Stimulated activated CD4-positive, alpha-beta T cell treated with anti-CD3 and anti-CD28 coated beads, Interleukin-15, amount 100 ng/mL, for 24 hours (primary cell): Measurements from ENCODE around the gene GPR107.

Experiments
- DNase-seq: peaks from one replicate; pipeline ENCODE4 v3.0.0-alpha.2; 2020

Gene GPR107

DNA sequence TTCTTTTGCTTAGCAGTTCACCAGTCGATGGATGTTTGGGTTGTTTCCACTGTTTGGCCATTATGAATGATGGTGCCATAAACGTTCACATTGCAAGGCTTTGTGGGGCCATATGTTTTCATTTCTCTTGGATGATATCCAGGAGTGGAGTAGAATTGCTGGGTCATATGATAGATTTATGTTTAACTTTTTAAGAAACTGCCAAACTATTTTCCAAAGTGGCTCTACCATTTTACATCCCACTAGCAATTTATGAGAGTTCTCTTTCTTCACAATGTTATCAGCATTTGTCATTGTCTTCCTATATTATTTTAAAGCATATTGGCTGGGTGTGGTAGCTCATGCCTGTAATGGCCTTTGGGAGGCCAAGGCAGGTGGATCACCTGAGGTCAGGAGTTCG, 5.2 kb downstream of the GPR107 start:
- no peak for DNase-seq

DNA sequence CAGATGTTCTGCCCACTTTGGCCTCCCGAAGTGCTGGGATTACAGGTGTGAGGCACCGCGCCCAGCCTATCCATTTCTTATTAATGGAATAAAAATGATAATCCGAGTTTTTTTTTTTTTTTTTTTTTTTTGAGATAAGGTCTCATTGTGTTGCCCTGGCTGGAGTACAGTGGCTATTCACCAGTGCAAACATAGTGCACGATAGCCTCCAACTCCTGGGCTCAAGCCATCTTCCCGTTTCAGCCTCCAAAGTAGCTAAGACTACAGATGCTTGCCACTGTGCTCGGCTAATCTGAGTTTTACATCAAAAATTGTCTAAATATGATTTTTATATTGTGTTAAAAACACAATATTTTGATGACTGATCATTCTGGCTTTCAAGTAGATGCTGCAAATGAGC, 6.6 kb downstream of the GPR107 start:
- DNase-seq, result no peak

DNA sequence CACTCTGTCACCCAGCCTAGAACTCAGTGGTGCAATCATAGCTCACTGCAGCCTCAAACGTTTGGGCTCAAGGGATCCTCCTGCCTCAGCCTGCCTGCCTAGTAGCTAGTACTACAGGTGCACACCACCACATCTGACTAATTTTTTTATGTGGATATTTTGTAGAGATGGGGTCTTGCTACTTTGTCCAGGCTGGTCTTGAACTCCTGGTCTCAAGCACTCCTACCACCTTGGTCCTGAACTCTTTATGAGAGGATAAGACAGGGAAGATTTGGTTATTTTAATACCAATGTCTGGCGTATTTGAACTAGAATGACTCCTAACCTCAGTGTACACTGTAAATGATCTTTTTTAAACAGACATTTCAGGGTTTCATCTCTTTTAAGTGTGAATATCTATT, 9.0 kb downstream of the GPR107 start:
- DNase-seq, result no peak

DNA sequence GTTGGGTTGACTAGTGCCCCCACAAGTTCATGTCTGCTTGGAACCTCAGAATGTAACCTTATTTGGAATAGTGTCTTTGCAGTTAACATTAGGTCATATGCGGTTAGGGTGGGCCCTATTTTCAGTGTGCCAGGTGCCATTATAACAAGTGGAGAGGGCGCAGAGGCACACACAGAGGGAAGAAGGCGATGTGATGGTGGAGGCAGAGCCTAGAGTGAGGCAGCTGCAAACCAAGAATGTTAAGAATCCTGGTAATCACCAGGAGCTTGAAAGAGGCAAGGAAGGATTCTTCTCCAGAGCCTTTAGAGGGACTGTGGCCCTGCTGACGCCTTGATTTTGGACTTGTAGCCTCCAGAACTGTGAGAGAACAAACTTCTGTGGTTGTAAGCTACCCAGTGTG, 10.9 kb downstream of the GPR107 start:
- no peak for DNase-seq

DNA sequence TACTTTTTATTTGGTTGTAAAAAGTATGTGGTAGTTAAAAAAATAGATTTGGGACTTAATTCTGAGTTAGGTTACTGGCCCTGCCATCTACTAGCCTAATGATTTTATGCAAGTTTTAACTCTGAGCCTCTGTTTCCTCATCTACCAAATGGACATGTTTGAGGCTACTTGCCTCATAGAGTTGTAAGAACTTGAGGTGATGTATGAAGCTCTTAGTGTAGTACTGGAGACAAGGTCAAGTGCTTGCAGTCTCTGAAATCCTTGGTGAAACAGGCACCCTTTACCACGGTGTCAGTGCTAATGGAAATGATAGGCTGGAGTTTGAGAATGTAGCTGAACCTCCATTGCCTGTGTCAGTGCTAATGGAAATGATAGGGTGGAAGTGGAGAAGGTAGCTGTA, 15.3 kb downstream of the GPR107 start:
- no peak for DNase-seq

DNA sequence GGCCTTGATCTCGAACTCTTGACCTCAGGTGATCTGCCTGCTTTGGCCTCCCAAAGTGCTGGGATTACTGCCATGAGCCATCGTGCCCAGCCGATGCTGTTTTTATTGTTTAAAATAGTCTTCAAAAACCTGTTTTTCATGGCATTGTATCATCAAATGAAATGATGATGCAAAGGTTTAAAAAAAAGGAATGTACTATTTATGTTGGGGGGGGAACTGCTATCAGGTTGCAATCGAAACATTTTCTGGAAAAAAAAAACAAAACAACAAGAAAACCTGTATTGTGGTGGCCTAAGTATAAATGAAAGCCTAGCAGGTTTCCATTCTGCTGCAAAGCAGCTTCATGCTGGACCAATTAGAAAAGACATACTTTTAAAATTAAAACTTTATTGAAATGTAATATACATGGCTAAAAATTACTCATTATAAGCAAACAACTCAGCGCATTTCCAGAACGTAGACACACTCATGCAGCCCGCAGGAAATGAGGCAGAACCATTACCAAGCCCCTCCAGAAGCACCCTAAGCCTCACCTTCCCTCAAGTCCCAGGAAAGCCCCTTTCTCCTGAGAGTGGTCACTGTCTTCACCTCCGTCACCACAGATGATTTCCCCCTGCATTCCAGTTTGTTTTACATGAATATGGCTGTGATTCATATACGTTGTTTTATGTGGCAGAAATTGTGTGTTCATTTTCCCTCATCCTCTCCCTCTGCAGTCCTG, 19.0 kb downstream of the GPR107 start:
- peak; percentile 5 for DNase-seq

DNA sequence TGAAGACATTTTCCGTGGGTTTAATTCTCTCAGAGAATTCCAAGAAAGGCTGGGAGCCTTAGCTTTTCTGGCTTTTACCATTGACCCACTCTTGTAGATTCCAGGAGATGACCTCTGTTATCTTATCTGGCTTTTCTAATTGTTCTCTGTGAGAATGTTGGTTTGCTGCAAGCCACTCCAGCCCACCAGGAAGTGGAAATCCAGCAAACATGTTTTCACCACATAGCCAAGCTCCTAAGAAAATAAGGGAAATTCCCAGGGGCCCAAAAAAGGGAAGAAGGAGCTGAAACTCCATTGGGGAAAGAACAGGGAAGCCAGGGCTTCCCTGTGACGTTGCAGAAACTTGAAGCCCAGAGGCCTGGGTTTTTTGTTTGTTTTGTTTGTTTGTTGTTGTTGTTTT, 19.7 kb downstream of the GPR107 start:
- DNase-seq, result no peak

DNA sequence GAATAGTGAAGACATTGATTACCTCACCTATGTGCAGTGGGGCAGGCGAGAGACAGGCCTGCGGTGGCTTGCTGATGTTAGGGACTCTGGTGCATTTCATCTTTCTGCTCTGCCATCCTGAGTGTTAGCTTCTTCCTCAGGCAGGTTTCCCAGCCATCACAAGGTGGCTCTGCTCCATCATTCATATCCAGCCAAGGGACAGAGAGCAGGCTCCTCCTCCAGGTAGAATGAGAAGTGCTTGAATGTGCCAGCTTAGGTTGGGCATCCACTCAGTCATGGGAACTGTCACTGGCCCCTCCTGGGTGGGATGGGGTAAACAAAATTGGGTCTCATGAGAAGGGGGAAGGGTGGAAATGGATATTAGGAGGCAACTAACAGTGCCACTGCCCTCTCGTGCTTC, 24.8 kb downstream of the GPR107 start:
- no peak for DNase-seq

DNA sequence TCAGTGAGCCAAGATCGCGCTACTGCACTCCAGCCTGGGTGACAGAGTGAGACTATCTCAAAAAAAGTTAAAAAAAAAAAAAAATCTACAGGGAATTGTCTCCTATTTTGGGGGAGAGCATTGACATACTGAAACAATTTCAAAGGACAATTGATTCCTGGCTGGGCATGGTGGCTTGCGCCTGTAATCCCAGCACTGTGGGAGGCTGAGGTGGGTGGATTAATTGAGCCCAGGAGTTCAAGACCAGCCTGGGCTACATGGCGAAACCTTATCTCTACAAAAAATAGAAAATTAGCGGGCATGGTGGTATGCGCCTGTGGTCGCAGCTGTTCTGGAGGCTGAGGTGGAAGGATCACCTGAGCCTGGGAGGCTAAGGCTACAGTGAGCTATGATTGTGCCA, 30.6 kb downstream of the GPR107 start:
- DNase-seq, result no peak

DNA sequence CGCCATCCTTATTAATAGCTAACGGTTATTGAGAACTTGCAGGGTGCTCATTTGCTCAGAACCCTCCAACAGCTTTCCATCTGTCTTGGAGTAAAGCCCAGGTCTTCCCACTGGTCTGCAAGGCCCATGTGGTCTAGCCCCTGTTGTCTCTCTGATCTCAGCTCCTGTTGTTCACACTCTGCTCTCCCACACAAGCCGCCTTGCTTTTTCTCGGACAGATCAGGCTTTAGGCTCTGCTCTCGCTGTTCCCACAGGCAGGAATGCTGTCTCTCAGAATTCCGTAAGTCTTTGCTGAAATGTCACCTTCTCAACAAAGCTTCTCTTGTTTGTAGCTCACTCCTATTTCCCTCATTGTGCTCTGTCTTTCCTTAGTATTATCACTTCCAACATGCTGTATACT, 34.3 kb downstream of the GPR107 start:
- no peak for DNase-seq

DNA sequence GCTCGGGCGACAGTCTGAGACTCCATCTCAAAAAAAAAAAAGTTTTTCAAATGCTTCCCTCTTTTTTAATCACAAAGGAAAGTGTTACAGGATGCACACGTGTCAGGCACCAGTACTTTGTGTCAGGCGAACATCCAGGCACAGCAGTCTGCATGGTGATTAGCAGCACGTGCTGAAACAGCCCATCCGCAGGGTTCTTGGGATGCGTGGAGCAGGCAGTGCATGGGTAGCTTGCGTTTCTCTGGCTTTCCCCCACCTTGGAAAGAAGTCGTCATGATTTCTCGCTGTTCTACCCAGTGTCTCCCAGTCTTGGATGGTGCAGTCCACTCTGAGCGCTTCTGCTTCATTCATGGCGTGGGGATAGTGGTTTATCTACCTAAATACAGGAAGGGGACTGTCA, 35.4 kb downstream of the GPR107 start:
- DNase-seq, result no peak

DNA sequence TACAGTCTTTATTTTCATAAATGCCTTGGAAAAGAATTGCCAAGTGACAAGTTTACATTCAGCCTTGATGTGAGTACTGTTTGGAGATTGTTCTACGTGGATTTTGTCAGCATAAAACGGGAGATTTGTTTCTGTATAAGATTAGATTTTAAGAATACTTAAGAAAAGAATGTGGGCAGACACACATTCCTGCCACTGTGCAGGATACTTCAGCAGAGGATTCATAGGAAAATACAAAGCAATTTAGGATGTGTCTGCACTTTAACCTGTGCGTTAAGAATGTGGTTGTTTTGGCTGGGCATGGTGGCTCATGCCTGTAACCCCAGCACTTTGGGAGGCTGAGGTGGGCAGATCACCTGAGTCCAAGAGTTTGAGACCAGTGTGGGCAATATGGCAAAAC, 37.2 kb downstream of the GPR107 start:
- DNase-seq, result no peak

DNA sequence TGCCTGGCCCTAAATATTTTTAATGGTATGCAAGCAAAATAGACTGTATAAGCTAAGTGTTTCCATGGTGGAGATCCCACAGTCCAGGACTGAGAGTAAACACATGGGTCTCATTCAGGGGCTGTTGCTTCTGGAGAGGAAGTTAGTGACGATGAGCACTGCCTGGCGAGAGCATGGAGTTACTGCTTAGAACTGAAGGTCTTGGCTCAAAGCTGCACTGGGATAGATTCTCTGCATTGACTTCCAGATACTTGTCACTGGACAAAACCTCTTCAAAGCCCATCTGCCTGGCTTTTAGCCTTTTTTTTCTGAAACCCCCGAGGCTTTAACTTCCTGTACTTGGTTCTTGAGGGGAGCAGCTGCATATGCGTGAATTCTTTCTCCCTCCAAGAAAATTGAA, 39.2 kb downstream of the GPR107 start:
- no peak for DNase-seq

DNA sequence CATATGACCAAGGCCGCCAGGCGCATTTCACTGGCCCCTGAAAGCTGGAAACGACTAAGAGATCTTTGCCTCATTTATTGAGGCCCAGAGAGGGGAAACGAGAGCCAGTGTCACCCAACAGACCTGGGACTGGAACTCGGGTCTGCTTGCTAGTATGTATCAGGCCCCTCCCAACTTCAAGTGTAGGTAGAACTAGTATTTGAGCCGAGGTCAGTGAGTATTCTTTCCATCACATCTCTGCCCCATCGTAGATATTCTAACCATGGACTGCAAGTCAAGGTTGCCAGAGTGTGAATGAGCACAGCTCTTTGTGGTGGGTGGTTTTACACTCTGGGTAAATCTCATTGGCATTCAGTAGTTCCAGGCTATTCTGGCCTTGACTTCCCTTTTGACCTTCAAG, 42.2 kb downstream of the GPR107 start:
- no peak for DNase-seq

DNA sequence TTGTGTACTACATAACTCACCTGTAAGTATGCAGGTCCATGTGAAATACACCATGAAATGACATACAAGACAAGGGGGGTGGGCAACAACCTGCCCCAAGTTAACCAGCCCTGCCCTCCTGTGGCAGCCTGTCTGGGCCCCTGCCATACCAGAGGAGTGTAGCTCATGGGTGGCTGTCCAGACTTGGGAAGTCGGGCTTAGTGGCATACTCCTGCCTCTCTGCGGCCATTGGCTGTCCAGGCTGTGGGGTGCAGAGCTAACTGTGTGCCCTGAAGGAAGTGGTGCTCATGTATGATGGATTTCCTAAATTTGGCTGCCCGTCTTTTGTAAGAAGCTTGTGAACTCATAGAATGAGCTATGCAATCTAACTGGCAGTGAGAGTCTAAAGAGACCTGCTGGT, 47.0 kb downstream of the GPR107 start:
- DNase-seq, result no peak

DNA sequence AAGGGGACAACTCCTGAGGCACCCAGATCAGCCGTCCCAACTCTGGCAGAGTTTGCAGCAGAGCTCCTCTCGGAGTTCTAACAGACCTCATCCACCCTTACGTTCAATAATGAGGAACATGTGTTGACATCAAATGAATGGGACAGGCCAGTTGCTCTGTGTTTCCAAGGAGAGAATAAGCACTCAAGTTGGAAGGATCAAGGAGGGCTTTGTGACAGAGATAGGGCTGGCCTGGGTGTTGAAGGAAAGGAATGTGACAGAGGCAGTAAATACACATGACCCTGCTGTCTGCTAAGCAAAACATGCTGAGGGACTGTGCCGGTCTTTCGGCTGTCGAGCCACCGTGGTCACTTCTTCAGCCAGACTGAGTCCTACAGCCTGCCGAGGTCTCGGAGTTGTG, 48.2 kb downstream of the GPR107 start:
- DNase-seq, result no peak

DNA sequence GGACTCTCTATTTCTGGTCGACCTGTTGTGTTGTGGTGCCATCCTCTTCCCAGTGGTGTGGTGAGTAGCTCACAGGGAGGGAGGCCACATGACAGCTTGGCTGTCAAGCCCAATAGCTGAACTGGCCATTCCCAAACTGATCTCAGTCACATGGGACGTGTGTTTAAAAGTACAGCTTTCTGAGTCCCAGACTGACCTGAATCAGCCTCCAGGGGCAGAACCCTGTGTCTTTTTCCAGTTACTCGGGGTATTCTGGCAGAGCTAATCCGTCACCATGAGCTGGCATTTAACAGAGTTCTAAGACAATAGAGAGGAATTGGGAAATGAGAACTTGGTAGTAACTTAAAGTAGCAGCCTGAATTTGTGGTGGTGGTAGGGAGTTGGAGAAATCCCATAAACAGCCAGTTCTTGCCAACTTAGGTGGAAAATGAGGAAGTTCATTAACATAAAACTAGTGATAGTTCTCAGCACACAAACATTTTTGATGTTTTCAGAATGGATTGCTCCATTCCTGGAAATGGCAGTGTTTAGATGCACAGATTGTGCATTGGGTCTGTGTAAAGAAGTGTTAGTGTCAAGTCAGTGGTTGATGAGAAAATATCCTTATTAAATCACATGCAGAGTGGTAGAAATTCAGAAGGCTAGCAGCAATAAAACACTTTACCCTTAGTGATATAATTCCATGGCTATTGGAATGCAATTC, 50.9 kb downstream of the GPR107 start:
- DNase-seq, result no peak

DNA sequence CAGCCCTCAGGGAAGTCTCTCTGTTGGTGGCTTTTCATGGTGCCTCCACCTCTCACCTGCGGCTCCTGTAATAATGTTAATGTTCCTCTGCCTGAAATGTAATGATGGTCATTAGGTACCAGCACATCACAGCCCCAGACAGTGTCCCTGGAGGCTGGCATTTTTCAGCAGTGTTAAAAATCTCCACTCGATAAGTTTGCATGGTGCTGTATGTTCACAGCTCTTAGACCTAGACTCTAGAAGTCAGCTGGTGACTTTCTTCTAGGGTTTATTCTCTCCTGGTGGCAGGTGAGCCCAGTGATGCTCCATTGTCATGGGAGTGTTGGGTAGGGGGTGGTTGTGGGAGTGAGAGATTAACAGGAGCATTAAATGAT, 53.1 kb downstream of the GPR107 start:
- no peak for DNase-seq

DNA sequence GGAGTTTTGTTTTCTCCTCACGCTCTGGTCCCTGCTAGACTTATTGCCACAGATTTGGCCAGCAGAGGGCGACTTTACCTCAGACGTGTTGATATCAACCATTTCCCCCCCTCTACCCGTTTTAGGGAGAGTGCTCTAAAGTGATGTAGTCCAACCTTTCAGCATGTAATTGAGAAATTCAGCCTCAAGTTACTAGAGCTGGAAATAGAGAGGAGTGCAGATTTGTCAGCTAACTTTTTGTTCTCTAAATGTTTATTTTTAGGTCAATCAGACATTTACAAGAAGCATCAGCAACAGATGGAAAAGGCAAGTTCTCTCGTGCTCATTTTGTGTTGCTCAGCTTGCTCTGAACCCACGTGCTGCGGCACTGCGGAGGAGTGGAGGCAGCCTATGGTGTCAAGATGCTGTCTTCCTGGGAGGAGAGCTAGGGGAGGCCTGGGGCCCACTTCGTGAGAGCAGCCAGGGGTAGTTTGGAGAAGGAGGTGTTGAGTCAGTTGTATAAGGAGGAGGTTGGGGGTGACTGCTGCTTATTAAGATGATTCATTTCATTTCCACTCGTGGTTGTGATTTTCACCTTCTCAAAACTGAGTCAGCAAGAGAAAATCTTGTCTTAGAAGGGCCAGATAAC, 53.6 kb downstream of the GPR107 start:
- DNase-seq, result peak; percentile 91

DNA sequence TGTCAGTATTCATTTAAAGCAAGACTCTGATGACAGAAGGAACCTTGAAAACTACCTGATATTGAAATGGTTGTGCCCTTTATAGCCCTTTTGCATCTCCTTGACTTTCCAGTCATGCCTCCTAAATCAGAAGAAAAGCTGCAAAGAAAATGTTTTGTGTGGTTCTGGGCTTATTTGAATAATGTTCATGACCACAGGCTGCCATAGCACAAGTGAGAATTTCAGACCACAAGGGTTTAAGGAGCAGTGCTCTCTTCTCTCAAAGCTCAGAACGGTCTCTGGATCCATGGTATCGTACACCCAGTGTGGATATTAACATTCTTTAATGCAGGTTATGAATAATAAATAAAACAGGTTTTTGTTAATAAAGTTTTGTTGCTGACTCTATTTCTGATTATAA, 54.2 kb downstream of the GPR107 start:
- no peak for DNase-seq

DNA sequence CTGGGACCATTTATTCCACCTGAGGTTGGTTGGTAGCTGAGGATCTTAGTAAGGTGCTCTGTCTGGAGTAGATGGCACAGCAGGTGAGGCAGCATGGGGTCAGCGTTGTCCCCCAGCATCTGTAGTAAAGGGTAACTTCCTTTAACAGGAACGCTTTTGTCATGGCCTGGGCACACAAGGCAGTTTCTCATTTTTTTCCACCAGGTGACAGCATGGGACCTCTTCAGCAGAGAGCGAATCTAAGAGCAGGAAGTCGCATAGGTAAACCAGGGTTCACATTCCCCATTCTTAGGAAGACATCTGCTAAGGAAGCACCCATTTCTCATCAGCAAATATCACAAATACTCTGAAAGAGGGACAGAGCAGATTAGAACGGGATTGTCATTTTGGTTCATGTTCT, 56.5 kb downstream of the GPR107 start:
- DNase-seq, result no peak

DNA sequence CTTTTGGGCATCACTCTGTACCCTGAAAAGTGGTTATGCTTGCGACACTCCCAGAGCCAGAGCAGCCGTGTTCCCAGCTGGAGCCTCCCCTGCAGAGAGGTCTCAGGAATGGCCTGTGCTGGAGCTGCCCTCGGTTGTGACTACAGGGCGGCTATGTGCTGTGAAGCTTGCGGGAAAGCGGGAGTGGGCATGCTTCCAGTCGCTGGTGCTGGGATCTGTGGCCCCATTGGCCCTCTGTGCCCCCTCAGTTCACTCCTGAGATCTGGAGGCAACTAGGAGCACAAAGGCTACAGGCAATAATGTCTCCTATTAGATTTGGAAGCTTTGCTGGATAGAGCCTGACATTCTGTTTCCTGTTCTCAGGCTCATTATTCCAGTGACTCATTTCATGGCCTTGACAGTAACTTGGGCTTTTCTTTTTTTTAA, 56.9 kb downstream of the GPR107 start:
- no peak for DNase-seq

DNA sequence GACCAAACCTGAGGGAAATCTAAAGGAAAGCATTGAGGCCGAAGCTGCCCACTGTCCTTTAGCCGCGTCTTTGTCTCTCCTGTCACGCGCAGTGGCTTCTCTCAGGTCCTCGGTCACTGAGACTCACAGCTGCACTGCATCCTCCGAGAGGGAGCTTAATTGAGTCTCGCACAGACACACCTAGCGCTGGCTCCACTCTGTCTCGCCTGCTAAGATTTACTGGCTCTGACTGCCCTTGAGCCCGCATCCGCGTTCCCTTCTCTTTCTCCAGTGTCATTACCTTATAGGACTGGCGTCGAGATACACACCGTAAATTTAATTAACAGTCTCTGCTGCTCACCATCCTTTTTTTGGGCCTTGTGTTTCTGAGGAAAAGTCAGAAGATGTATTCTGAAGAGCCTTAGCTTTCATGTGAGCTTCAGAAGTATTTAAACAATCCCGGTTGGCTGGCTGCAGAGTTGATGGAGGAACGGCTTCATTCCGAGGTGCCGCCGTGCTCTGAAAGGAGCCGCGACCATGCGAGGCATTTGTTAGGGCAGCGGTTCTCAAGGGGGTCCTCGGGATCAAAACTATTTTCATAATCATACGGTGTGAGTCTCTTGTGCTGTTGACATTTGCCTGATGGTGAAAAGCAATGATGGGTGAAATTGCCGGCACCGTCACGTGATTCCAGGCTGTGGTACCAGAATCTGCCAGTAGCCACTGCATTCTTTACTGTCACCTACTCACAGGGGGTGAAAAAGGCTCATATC, 58.3 kb downstream of the GPR107 start:
- no peak for DNase-seq
